Karpas-422 (cell line): ENCODE data around the gene PRDM16. TPM values are rescaled to one million over a fixed set of nuclear protein-coding genes. Genes with fewer than 3 reads are reported as not detected.

Source experiments
- DNase-seq: peaks from one replicate; pipeline ENCODE4 v3.0.0-alpha.2; 2015
- H2AFZ ChIP-seq: fragments of 200-600 bp; sonication (generic); 2 replicates; pipeline ENCODE4 v1.6.1; 2014; ENCODE audit warnings: antibody characterized with exemption, low read length, mixed read lengths
- H3K27ac ChIP-seq: fragments of 200-600 bp; sonication (generic); 2 replicates; pipeline ENCODE4 v1.5.1; 2014; ENCODE audit warnings: mild to moderate bottlenecking, low read length, moderate library complexity
- H3K27me3 ChIP-seq: fragments of 200-600 bp; sonication (generic); 2 replicates; pipeline ENCODE4 v1.6.1; 2014; ENCODE audit warnings: low read length, mixed read lengths
- H3K36me3 ChIP-seq: fragments of 200-600 bp; sonication (generic); 2 replicates; pipeline ENCODE4 v1.6.1; 2014; ENCODE audit warnings: low read length, mixed read lengths; ENCODE audit not compliant: insufficient read depth
- H3K4me1 ChIP-seq: fragments of 200-600 bp; sonication (generic); 2 replicates; pipeline ENCODE4 v1.6.1; 2014; ENCODE audit warnings: mild to moderate bottlenecking, low read length, mixed read lengths
- H3K4me2 ChIP-seq: fragments of 200-600 bp; sonication (generic); 2 replicates; pipeline ENCODE4 v1.6.1; 2014; ENCODE audit warnings: low read length, low read depth, mild to moderate bottlenecking; ENCODE audit not compliant: poor library complexity, severe bottlenecking
- H3K4me3 ChIP-seq: fragments of 200-600 bp; sonication (generic); 2 replicates; pipeline ENCODE4 v1.5.1; 2014; ENCODE audit warnings: mild to moderate bottlenecking, antibody characterized with exemption, low read length, mixed read lengths
- H3K79me2 ChIP-seq: fragments of 200-600 bp; sonication (generic); 2 replicates; pipeline ENCODE4 v1.6.1; 2014; ENCODE audit warnings: mild to moderate bottlenecking, low read length, mixed read lengths
- H3K9ac ChIP-seq: fragments of 200-600 bp; sonication (generic); 2 replicates; pipeline ENCODE4 v1.6.0; 2014; ENCODE audit warnings: low read length
- H3K9me2 ChIP-seq: fragments of 200-600 bp; sonication (generic), shearing (Covaris generic); replicated peaks from 2 replicates; pipeline ENCODE4 v1.6.0; 2014; ENCODE audit warnings: mild to moderate bottlenecking, low read length, moderate library complexity; ENCODE audit not compliant: insufficient read depth
- H3K9me3 ChIP-seq: fragments of 300-700, 200-600 bp; sonication (generic); 2 replicates; pipeline ENCODE4 v1.6.1; 2014; ENCODE audit warnings: low read length, mixed read lengths
- H4K20me1 ChIP-seq: fragments of 200-600 bp; sonication (generic); 2 replicates; pipeline ENCODE4 v1.6.1; 2014; ENCODE audit warnings: mild to moderate bottlenecking, antibody characterized with exemption, low read length, low read depth; ENCODE audit not compliant: insufficient read depth
- total RNA-seq: library from RNA; depleted of rRNA; stranded (reverse); fragments of >200 nt; shearing (Covaris generic); gene quantifications from 2 replicates; pipeline ENCODE4 v1.2.3, GENCODE V29; 2014; ENCODE audit warnings: low replicate concordance

Gene PRDM16
- total RNA-seq, 1 experiment from 2014 or later = not detected

GRCh38 chr1:3216015-3216391 lies 147.0 kb downstream of the PRDM16 start:
- H4K20me1 ChIP-seq = no peaks in the 10 kb centered on the region
- no peak overlapping the region for H3K4me3 ChIP-seq
- no peaks in the 10 kb centered on the region for H3K27me3 ChIP-seq
- no peaks in the 10 kb centered on the region for H3K9me2 ChIP-seq
- H3K9ac ChIP-seq = no peak overlapping the region
- DNase-seq = no peak
- H3K9me3 ChIP-seq = no peaks in the 10 kb centered on the region
- no peaks in the 10 kb centered on the region for H3K79me2 ChIP-seq
- no peaks in the 10 kb centered on the region for H3K36me3 ChIP-seq
- no peak overlapping the region for H3K27ac ChIP-seq
- H2AFZ ChIP-seq = no peak overlapping the region
- no peak overlapping the region for H3K4me2 ChIP-seq
- H3K4me1 ChIP-seq = no peaks in the 10 kb centered on the region

- Histone ChIP-seq H4K20me1 (no peaks in the 10 kb centered on the region), H3K4me3 (no peak overlapping the region), H3K27me3 (no peaks in the 10 kb centered on the region), H3K9me3 (no peaks in the 10 kb centered on the region), H2AFZ (no peak overlapping the region), H3K36me3 (no peaks in the 10 kb centered on the region), H3K9ac (no peak overlapping the region), H3K27ac (no peak overlapping the region), H3K79me2 (no peaks in the 10 kb centered on the region), H3K4me2 (no peak overlapping the region), H3K9me2 (no peaks in the 10 kb centered on the region), H3K4me1 (no peaks in the 10 kb centered on the region)
- DNase-seq = no peak
Measured at GRCh38 chr1:3217181-3217641, 148.2 kb downstream of the PRDM16 start.

GRCh38 chr1:3217979-3218679 lies 149.1 kb downstream of the PRDM16 start:
- H3K9me2 ChIP-seq = no peaks in the 10 kb centered on the region
- no peaks in the 10 kb centered on the region for H4K20me1 ChIP-seq
- no peak for DNase-seq
- H3K27ac ChIP-seq = no peak overlapping the region
- no peak overlapping the region for H3K4me3 ChIP-seq
- H3K36me3 ChIP-seq = no peaks in the 10 kb centered on the region
- no peak overlapping the region for H3K4me2 ChIP-seq
- no peak overlapping the region for H3K9ac ChIP-seq
- H3K4me1 ChIP-seq = no peaks in the 10 kb centered on the region
- H2AFZ ChIP-seq = no peak overlapping the region
- H3K9me3 ChIP-seq = no peaks in the 10 kb centered on the region
- no peaks in the 10 kb centered on the region for H3K79me2 ChIP-seq
- H3K27me3 ChIP-seq = no peaks in the 10 kb centered on the region

GRCh38 chr1:3219005-3219790 lies 150.2 kb downstream of the PRDM16 start:
- Histone ChIP-seq H3K4me3 (no peak overlapping the region), H3K27me3 (no peaks in the 10 kb centered on the region), H3K9me3 (no peaks in the 10 kb centered on the region), H2AFZ (no peak overlapping the region), H3K79me2 (no peaks in the 10 kb centered on the region), H3K9ac (no peak overlapping the region), H3K4me1 (no peaks in the 10 kb centered on the region), H3K27ac (no peak overlapping the region), H4K20me1 (no peaks in the 10 kb centered on the region), H3K9me2 (no peaks in the 10 kb centered on the region), H3K4me2 (no peak overlapping the region), H3K36me3 (no peaks in the 10 kb centered on the region)
- DNase-seq = no peak

GRCh38 chr1:3219791-3220467 lies 150.9 kb downstream of the PRDM16 start:
- H3K79me2 ChIP-seq = no peaks in the 10 kb centered on the region
- no peak overlapping the region for H3K4me3 ChIP-seq
- no peaks in the 10 kb centered on the region for H3K4me1 ChIP-seq
- H3K9ac ChIP-seq = no peak overlapping the region
- no peaks in the 10 kb centered on the region for H3K27me3 ChIP-seq
- H2AFZ ChIP-seq = no peak overlapping the region
- no peaks in the 10 kb centered on the region for H3K9me3 ChIP-seq
- H3K27ac ChIP-seq = no peak overlapping the region
- no peaks in the 10 kb centered on the region for H3K9me2 ChIP-seq
- no peak overlapping the region for H3K4me2 ChIP-seq
- DNase-seq = no peak
- no peaks in the 10 kb centered on the region for H4K20me1 ChIP-seq
- no peaks in the 10 kb centered on the region for H3K36me3 ChIP-seq

GRCh38 chr1:3221112-3222041 lies 152.4 kb downstream of the PRDM16 start:
- no peak overlapping the region for H3K9ac ChIP-seq
- DNase-seq = no peak
- H3K9me2 ChIP-seq = no peaks in the 10 kb centered on the region
- H3K27me3 ChIP-seq = no peaks in the 10 kb centered on the region
- no peak overlapping the region for H2AFZ ChIP-seq
- no peak overlapping the region for H3K4me3 ChIP-seq
- no peaks in the 10 kb centered on the region for H4K20me1 ChIP-seq
- H3K27ac ChIP-seq = no peak overlapping the region
- no peak overlapping the region for H3K4me2 ChIP-seq
- H3K9me3 ChIP-seq = no peaks in the 10 kb centered on the region
- no peaks in the 10 kb centered on the region for H3K36me3 ChIP-seq
- no peaks in the 10 kb centered on the region for H3K79me2 ChIP-seq
- no peaks in the 10 kb centered on the region for H3K4me1 ChIP-seq

GRCh38 chr1:3222042-3222692 lies 153.2 kb downstream of the PRDM16 start:
- H4K20me1 ChIP-seq = no peaks in the 10 kb centered on the region
- no peaks in the 10 kb centered on the region for H3K9me3 ChIP-seq
- H3K9me2 ChIP-seq = no peaks in the 10 kb centered on the region
- no peaks in the 10 kb centered on the region for H3K36me3 ChIP-seq
- H3K9ac ChIP-seq = no peak overlapping the region
- no peak overlapping the region for H3K4me3 ChIP-seq
- H3K27ac ChIP-seq = no peak overlapping the region
- DNase-seq = no peak
- H3K4me1 ChIP-seq = no peaks in the 10 kb centered on the region
- H2AFZ ChIP-seq = no peak overlapping the region
- no peaks in the 10 kb centered on the region for H3K79me2 ChIP-seq
- H3K4me2 ChIP-seq = no peak overlapping the region
- H3K27me3 ChIP-seq = no peaks in the 10 kb centered on the region
